Hepatocyte (in vitro differentiated cells): Measurements from ENCODE around the gene TCEA3. TPM values are rescaled to one million over a fixed set of nuclear protein-coding genes. Genes with fewer than 3 reads are reported as not detected.

Experiments used
- DNase-seq: peaks from one replicate; pipeline ENCODE4 v3.0.0-alpha.2; 2016; ENCODE audit warnings: low spot score
- H2AFZ ChIP-seq: fragments of 200-600 bp; sonication (generic); 2 replicates; pipeline ENCODE4 v1.6.0; 2016; ENCODE audit warnings: antibody characterized with exemption, mild to moderate bottlenecking
- H3K27ac ChIP-seq: fragments of 200-600 bp; sonication (generic); 2 replicates; pipeline ENCODE4 v1.5.1; 2016; ENCODE audit warnings: mild to moderate bottlenecking
- H3K27me3 ChIP-seq: fragments of 200-600 bp; sonication (generic); 2 replicates; pipeline ENCODE4 v1.6.1; 2016
- H3K36me3 ChIP-seq: fragments of 200-600 bp; sonication (generic); replicated peaks from 2 replicates; pipeline ENCODE4 v1.5.1; 2016; ENCODE audit warnings: low read depth; ENCODE audit not compliant: insufficient read depth
- H3K4me1 ChIP-seq: fragments of 200-600 bp; sonication (generic); 2 replicates; pipeline ENCODE4 v1.5.1; 2016; ENCODE audit warnings: mild to moderate bottlenecking, moderate library complexity; ENCODE audit not compliant: insufficient read depth
- H3K4me2 ChIP-seq: fragments of 200-600 bp; sonication (generic); 2 replicates; pipeline ENCODE4 v1.6.0; 2016
- H3K4me3 ChIP-seq: fragments of 200-600 bp; sonication (generic); 2 replicates; pipeline ENCODE4 v1.5.1; 2016; ENCODE audit warnings: mild to moderate bottlenecking
- H3K79me2 ChIP-seq: fragments of 200-600 bp; sonication (generic); 2 replicates; pipeline ENCODE4 v1.6.0; 2017; ENCODE audit warnings: mild to moderate bottlenecking
- H3K9me2 ChIP-seq: fragments of 200-600 bp; sonication (generic); replicated peaks from 2 replicates; pipeline ENCODE4 v1.6.0; 2017; ENCODE audit warnings: mild to moderate bottlenecking; ENCODE audit not compliant: insufficient read depth
- H3K9me3 ChIP-seq: fragments of 200-600 bp; sonication (generic); 2 replicates; pipeline ENCODE4 v1.5.1; 2016; ENCODE audit warnings: low read depth, mild to moderate bottlenecking
- H4K20me1 ChIP-seq: fragments of 200-600 bp; sonication (generic); 2 replicates; pipeline ENCODE4 v1.6.0; 2016; ENCODE audit warnings: mild to moderate bottlenecking; ENCODE audit not compliant: insufficient read depth, poor library complexity, severe bottlenecking
- CTCF ChIP-seq: fragments of 200-600 bp; sonication (generic); IDR thresholded peaks from 2 replicates; pipeline ENCODE4 v1.5.1; 2016; ENCODE audit warnings: antibody characterized with exemption, mild to moderate bottlenecking; ENCODE audit not compliant: poor library complexity
- EZH2 ChIP-seq: fragments of 200-600 bp; sonication (generic); IDR thresholded peaks from 2 replicates; pipeline ENCODE4 v1.6.1; 2016; ENCODE audit warnings: antibody characterized with exemption, mild to moderate bottlenecking, borderline replicate concordance
- EZH2phosphoT487 ChIP-seq: fragments of 200-600 bp; sonication (generic); IDR thresholded peaks from one replicate; pipeline ENCODE4 v1.6.1; 2018; ENCODE audit warnings: antibody characterized with exemption, mild to moderate bottlenecking, low read depth, moderate library complexity; ENCODE audit not compliant: unreplicated experiment, severe bottlenecking
- WGBS: methylation state at CpG from one replicate; pipeline ENCODE4 v1.1.6; 2016; ENCODE audit warnings: low lambda C conversion rate; ENCODE audit errors: missing lambda C conversion rate; 5-methylcytosine and 5-hydroxymethylcytosine counted together
- polyA plus RNA-seq: library from polyadenylated mRNA; unstranded; fragments of >200 nt; fragmentation: Nextera tagmentation; extraction: Ambion mirVana; gene quantifications from 2 replicates; pipeline ENCODE4 v1.2.1, GENCODE V29; 2016
- total RNA-seq: library from RNA; depleted of rRNA; stranded (reverse); fragments of >200 nt; gene quantifications from 2 replicates; pipeline ENCODE4 v1.2.3, GENCODE V29; 2014

Gene TCEA3
- 30.2 and 30.8 TPM in 2 replicates for total RNA-seq
- polyA plus RNA-seq, result 27.6 and 31.2 TPM in 2 replicates

- H3K9me2 ChIP-seq, result no peaks in the 10 kb centered on the region
- 9% methylated on average over 32 of the region's 84 CpGs for WGBS
- peaks cover 42% of the 10 kb centered on the region for H3K4me1 ChIP-seq
- no peaks in the 10 kb centered on the region for H3K27me3 ChIP-seq
- TF ChIP-seq EZH2 (no peak), EZH2phosphoT487 (no peak), CTCF (no peak)
- no peaks in the 10 kb centered on the region for H3K9me3 ChIP-seq
- peak; percentile 77 for DNase-seq
- H3K79me2 ChIP-seq, result peaks cover 18% of the 10 kb centered on the region
- H4K20me1 ChIP-seq, result no peaks in the 10 kb centered on the region
- no peaks in the 10 kb centered on the region for H3K36me3 ChIP-seq
- H2AFZ ChIP-seq, result peak within 1 kb of the TSS; percentile 71
- H3K4me3 ChIP-seq, result peak within 1 kb of the TSS; percentile 41
- peak within 1 kb of the TSS; percentile 82 for H3K27ac ChIP-seq
- H3K4me2 ChIP-seq, result peak within 1 kb of the TSS; percentile 94
These were observed at the start of gene TCEA3 for GRCh38 chr1:23424293-23425192. Gene TCEA3 (minus strand): TSS chr1:23424748. CDS start chr1:23424633, 115 bp downstream.

- no peaks in the 10 kb centered on the region for H3K9me3 ChIP-seq
- H2AFZ ChIP-seq, result no peak overlapping the region
- 78% methylated on average over 6 of the region's 6 CpGs for WGBS
- no peaks in the 10 kb centered on the region for H3K27me3 ChIP-seq
- no peak overlapping the region for H3K4me2 ChIP-seq
- H3K36me3 ChIP-seq, result no peaks in the 10 kb centered on the region
- peaks cover 35% of the 10 kb centered on the region for H4K20me1 ChIP-seq
- peaks cover 82% of the 10 kb centered on the region for H3K79me2 ChIP-seq
- H3K4me3 ChIP-seq, result no peak overlapping the region
- H3K9me2 ChIP-seq, result no peaks in the 10 kb centered on the region
- H3K27ac ChIP-seq, result peak overlapping the region; percentile 45
- TF ChIP-seq EZH2phosphoT487, result no peak
- no peak for TF ChIP-seq EZH2
- no peak for TF ChIP-seq CTCF
- DNase-seq, result no peak
- H3K4me1 ChIP-seq, result peaks cover 21% of the 10 kb centered on the region
These were observed 48.7 kb upstream of the TCEA3 start for GRCh38 chr1:23473037-23473800.

- Histone ChIP-seq H3K79me2 (peaks cover 83% of the 10 kb centered on the region), H3K4me2 (no peak overlapping the region), H3K9me3 (no peaks in the 10 kb centered on the region), H4K20me1 (peaks cover 37% of the 10 kb centered on the region), H3K4me1 (peaks cover 21% of the 10 kb centered on the region), H3K27ac (peak overlapping the region; percentile 45), H3K36me3 (no peaks in the 10 kb centered on the region), H3K27me3 (no peaks in the 10 kb centered on the region), H2AFZ (no peak overlapping the region), H3K9me2 (no peaks in the 10 kb centered on the region), H3K4me3 (no peak overlapping the region)
- DNase-seq, result no peak
- TF ChIP-seq EZH2phosphoT487 (no peak), CTCF (no peak), EZH2 (no peak)
- WGBS, result 77% methylated on average over 5 of the region's 5 CpGs
These were observed 47.9 kb upstream of the TCEA3 start for GRCh38 chr1:23472351-23473036.
